GM21723 (cell line): ENCODE data around the gene UQCC3.
"Not testable (repeated sequence)": the region's sequence is repeated elsewhere in the genome, so short reads cannot be mapped to it uniquely, and the experiment has no call there.

Experiments used
- ATAC-seq: cut with Tn5 transposase; IDR thresholded peaks from one replicate; pipeline ENCODE4 v1.9.1; 2021; ENCODE audit warnings: mild to moderate bottlenecking, moderate library complexity; ENCODE audit not compliant: unreplicated experiment

UQCC3 gene

DNA sequence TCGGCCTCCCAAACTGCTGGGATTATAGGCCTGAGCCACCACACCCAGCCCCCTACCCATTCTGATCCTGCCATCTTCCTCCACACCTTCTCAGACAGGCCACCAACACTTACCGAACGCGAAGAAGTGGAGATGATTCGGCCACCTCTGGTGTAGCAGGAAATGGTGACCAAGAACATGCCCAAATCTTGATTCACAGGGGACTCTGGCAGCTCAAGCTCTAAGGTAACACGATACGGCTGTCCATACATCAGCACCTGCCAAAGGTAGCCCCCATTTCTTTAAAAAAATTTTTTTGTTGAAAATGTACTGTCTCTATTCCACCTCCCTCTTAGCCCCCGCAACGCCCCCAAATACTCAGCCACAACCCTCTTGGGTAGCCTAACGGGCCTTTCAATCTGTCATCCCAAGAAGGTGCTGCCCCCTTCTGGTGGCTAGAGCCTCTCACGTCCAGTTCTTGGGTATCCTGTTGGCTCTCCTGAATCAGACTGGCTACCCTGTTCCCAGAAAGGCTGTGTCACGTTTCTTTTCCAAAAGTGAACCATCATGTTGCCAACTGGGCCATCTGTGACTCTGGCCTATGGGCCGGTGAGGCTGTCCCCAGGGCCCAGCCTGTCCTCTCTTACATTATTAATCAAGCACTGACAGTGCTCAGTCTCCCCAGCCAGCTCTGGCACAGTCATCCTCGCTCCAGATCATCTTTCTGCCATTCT is 23.1 kb downstream of the UQCC3 start:
- ATAC-seq, result no peak

DNA sequence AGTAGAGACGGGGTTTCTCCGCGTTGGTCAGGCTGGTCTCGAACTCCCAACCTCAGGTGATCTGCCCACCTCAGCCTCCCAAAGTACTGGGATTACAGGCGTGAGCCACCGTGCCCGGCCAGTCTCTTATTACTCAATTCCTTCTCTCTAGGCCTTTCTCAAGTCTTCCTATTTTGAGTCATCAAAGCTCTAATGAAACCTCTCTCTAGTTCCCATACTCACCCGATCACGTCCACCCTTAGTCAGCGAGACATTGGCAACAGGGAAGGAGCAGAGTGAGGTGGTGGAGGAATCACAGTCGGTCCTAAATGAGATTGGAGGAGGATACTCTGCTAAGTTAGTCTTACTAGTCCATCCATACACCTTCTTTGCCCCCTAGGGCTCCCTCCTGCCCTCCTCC is 30.8 kb downstream of the UQCC3 start:
- no peak for ATAC-seq

DNA sequence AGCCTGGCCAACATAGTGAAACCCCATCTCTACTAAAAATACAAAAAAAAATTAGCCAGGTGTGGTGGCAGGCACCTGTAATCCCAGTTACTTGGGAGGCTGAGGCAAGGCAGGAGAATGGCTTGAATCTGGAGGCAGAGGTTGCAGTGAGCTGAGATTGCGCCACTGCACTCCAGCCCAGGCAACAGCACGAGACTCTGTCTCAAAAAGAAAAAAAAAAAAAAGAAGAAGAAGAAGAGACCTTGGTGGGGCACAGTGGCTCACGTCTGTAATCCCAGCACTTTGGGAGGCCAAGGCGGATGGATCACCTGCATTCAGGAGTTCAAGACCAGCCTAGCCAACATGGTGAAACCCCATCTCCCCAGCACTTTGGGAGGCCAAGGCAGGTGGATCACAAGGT is 32.4 kb downstream of the UQCC3 start:
- ATAC-seq, result not testable (repeated sequence)

DNA sequence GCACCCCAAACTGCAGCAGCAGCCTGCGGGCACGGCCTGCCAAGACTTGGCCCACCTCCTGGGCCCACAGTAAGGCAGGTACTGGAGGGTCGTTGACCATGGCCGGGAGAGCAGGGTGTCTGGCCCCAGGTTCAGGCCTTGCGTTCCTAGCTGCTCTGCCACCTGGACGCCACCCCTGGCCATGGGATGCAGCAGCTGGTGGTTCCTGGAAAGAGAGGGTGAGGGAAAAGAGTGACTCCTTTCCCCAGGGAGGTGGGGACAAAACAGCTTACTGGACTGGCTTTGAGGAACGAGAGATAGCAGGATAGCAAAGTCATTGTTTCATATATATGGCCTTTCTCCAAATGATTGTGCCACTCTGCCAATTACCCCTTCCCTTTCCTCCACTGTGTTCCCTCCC is 33.9 kb downstream of the UQCC3 start:
- no peak for ATAC-seq

DNA sequence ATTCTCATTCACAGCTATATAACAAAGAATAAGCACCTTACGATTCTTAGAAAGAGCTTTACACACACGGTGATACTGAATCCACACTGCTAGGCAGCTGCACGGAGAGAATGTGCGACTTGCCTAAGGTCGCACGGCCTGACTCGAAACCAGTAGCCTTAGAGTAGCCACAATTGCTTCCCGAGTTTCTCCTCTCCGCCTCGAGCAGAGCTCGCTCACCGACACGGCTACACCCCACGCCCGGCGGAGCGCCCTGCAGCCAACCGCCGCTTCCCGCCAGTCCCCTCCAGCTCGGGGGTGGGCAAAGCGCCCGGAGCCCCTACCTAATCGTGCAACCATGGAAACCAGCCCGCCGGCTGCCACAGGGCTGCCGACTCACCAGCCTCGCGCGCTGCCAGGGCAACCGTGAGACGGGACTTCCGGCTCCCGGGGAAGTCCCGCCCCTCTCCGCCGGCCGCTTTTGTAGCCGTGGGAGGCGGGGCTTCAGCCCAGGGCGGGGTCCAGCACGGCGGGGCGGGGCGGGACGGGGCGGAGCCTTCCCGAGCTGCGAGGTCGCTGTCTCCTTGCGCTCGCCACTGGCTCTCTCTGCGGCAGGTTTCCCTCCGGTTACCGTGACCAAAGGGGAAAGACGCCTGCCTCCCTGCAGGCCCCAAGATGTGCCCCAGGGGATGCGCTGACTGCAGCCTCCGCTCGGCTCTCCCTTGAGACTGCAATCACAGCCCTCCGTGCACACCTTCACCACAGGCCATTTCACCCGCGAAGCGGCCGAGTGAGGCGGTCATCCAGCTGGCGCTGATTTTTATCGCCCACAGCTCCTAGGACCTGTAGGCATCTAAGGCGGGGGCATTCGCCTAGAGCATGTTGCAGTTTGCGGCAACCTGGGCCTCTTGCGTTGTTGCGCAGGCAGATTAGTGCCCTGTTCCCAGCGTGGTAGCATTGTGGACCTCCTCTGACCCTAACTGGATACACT is 34.7 kb downstream of the UQCC3 start:
- ATAC-seq, result peak; percentile 58

DNA sequence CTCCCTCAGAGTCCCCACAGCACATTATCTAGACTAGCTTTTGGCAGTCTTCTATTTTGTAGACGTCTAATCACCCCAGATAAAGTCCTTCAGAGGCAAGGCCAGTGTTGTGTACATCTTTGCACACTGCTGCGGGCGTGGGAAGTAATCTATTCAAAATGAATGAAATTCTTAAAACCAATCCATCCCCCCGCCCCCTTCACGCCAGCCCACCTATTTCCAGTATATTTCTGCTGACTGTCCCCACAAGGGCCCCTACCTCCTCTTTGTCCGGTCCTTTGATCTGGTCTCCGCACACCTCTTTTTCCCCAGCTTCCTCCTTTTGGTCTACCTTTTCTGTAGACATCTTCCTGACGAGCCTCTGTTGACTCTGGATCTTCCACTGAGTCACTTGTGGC is 35.4 kb downstream of the UQCC3 start:
- ATAC-seq, result no peak

DNA sequence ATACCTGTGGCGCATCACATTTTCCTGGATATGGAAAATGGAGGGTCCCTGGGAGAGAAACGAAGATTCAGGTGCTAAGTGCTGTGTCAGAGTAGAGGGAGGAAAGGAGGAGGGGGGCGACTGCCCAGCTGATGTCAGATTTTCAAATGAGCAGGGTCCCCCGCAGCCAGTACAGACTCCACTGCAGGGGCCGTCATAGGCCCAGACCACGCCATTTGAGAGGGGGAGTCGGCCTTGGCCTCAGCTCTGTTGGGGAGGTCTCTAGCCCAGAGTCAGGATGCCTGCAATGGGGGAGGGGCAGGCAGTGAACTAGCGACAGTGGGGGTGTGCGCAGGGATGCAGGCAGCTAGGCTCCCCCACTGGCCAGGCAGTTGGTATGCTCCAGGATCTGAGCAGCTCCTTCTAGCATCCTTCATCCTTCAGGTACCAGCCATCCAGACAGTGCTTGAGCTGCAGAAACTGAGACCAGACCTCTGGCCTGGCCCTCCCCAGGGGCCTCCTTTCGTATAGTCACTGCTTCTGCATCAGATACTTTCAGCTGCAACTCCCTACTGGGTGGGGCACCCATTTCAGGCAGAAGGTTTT is 35.9 kb downstream of the UQCC3 start, which contains the start of the genes BSCL2 and GNG3:
Gene BSCL2 (minus strand): TSS at position 148 of the 585 bp plus-strand sequence. CDS start 229 bp downstream, outside the sequence.
Gene GNG3 (plus strand): TSS at position 400 of the 585 bp plus-strand sequence. CDS start 620 bp downstream, outside the sequence.
- no peak for ATAC-seq

DNA sequence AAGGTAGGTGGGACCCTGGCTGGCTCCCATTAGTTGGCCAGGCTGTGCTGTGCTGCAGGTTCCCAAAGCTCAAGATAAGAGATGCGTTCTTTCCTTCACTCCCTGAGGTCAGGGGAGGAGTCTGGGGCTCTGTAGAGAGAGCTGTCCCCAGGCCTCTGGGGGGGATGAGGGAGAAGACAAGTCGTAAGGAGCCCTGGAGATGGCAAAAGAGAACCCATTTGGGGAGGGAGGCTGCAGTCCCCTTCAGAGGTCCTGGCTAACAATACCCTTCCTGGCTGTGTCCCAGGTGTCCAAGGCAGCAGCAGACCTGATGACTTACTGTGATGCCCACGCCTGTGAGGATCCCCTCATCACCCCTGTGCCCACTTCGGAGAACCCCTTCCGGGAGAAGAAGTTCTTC is 36.9 kb downstream of the UQCC3 start:
- no peak for ATAC-seq

DNA sequence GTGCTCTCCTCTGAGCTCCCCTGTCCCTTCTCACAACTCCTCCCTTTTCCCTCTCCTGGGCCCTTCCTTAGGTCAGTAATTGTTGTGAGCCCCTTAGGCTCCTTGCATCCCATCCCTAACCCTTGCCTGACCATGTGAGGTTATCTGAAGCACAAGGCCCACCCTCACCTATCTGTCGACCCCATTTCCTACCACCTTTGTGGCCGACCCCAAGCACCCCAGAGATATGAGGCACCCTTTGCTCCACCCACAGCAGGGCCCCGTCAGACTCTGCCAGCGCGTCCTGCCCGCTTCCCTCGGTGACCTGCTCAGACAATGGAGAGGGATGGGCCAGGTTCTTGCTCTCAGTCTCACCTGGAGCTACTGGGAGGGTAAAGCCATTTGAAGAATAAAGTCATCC is 37.3 kb downstream of the UQCC3 start:
- ATAC-seq, result no peak

DNA sequence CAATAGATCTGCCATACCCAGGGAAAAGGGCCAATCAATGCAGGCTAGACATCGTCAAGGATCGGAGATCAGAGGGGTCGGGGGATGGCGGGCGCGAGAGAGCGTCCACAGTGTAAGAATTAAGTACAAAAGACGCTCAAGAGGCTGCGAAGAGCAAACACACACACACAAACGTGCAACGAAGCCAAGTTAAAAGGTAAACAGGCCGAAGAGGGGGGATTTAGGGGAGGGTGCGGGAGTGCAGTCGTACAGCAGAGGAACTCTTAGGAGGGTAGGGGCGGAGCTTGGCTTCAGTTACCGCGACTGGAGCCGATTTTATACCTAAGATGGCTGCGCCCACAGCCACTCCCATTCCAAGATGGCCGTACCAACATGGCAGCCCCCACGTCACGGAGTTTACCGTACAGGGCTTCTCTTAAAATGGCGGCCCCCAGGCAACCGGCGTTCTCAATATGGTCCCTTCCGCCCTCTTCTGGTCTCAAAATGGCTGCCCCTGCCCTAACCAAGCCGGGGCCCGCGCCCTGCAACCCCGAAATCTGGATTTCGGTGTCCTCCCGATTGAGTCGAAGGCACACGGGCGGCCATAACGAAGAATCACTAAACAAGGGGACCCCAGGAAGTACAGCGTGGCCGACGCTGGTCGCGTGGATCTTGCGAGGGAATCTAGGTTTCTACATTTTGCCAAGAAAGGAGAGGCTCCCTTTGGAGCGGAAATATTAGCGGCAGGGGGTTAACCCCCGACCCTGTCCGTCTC is 38.0 kb downstream of the UQCC3 start:
- ATAC-seq, result peak; percentile 66

DNA sequence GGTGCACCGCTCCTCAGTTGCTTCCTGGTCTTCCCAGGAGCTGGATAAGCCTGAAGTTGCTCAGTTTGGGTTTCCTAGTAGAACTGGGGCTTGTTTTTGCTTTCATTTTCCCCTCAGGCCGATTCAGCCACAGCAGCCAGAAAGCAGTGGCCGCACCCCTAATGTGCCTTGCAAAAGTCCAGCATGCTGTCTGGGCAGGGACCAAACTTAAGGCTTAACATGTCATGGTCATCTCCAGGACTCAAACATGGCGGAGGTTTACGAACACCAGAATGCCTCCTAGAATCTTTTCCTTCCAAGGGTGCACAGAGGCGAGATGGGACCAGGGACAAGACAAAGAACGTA is 38.5 kb downstream of the UQCC3 start:
- no peak for ATAC-seq

DNA sequence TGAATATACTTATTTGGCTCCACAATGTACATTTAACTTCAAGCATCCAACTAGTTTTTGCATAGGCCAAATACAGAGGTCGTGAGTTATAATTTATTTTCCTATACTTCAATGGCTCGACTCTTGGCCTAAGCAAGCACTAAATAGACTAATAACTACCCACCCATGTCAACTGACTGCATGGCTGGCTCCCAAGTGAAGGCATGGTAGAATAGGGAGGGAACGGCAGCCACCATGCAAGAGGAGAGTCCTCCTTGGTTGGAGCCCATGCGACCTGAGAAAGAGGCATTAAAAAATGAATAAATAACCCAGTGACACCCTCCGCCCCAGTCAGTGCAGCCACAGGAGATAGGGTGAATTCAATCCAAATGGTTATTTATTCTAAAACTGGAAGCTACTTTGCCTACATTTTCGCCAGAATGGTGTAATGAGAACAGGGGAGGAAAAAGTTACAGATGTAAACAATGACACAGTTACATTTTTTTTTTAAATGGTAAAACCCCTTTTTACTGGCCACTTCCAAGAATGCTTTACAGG is 40.9 kb downstream of the UQCC3 start:
- ATAC-seq, result no peak

DNA sequence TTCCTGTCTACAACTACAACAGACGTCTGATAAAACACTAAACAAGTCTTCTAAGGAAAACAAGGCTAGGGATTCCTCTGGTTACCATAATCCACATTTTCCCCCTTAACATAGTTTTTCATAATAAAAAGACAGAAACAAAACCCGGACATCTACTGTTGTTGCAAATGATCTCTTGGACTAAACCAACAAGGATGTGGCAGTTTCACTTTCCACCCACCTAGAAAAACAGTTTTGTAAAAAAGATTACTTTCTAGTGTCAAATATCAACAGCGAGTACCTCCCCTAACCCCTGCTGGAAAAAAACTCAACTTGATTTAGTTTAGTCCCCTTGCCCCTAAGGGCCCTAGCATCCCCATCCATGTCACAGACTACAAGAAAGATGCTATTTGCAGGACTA is 41.4 kb downstream of the UQCC3 start:
- ATAC-seq, result no peak

DNA sequence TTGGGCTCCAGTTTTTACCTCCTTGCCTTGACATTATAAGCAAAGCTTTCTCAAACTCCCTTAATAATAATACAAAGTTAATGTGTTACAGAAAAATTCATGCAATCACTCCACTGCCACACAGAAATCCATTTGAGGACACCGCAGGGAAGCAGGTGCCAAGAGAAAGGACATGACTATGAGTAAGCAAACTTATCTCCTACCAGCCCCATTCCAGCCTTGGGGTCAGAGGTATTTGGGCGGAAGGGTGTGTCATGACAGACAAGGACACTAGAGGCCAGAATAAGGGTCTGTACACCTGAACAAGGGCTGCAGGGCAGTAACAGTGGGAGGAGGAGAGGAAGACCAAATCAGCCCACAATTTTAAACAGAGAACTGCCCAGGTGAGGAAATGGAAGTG is 41.9 kb downstream of the UQCC3 start:
- no peak for ATAC-seq

DNA sequence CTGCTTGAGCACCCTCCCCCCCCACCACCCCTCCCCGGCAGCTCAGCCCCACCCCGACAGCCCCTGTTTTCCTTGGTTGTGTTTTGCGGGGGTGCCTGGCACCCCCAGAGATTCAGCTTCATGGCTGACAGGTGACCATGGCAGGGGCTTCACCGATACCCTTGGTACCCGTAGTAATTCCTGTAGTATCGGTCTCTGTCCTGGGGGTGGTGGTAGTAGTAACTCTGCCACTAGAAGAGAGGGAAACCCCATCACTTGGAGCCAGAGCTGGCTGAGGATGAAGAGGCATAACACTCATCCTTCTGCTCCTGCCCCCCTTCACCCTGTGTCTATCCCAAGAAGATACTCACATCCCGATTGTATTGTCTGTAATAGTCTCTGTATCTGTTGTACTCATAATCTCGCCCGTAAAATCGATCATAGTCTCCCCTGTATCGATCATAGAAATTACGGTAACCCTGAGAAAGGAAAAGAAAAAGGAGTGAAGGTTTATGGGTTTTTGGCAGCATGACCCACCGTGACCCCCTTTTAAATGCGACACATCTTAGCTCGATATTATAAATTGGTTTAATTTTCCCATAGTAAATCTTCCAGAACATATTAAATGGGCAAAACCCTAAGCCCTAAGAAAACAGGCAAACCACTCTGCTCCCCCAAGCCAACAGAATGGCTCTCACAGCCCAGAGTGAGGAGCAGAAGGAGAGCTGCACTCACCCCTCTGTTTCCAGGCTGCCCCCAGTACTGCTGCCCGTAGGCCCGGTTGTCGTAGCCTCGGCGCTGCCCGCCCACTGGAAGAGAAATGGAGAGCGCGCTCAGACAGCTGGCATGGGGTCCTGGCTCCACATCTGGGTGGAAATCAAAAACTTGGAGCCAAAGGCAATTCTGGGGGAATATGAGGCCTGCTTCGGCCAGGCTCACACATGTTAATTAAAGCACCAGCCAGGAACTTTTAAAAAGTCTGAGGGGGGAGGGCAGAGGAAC is 44.0 kb downstream of the UQCC3 start:
- no peak for ATAC-seq

DNA sequence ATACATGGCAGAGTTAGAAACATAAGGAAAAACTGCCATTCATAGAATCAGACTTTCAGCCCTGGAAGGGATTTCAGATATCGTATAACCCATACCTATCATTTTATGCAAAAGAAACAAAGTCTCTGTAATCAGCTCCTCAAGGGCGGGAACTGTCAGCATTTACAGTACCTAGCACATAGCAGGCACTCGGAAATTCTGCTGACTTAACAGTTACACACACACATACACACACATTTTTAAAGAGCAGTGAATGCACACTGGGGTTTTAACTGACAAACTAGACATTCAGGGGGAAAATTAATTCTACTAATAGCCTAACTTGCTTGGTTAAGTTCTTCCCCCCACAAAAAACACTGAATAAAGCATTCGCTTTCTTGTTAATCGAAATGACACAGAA is 44.7 kb downstream of the UQCC3 start:
- no peak for ATAC-seq

DNA sequence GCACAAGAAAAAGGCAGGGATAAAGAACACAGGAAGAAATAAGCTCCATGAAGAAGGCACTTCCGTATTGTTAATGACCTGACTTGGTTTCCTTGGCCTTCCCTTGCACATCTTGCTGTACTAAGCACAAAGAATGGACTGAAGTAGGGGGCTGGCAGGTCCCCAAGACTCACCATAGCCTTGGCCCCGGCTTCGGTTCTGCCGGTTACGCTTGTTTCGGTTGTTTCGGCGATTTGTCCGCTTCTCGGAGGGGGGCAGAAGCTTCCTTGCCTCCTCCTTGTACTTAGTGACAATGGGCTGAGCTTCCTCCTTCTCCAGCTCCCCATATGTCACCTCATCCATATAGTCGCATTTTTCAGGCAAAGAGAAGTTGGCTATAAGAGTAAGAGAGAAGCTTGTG is 45.3 kb downstream of the UQCC3 start:
- ATAC-seq, result no peak

DNA sequence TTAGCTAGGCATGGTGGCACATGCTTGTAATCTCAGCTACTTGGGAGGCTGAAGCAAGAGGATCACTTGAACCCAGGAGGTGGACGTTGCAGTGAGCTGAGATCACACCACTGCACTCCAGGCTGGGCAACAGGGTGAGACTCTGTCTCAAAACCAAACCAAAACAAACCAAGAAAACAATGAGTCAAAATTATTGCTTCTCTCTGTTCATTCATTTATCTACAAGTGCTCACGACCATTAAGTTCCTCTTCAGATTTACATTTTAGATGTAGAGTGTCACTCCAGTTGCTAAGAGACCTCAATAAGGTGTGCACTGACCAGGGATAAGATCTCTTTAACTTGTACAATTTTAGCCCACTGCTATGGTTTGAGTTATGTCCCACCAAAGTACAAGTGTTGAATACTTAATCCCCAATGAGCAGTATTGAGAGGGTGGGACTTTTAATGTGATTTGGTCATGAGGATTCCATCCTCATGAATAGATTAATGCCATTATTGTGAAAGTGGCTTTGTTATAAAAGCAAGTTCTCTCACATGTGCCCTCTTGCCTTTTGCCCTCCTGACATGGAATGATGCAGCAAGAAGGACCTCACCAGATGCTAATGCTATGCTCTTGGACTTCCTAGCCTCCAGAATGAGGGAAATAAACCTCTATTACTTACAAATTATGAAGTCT is 48.0 kb downstream of the UQCC3 start:
- ATAC-seq, result no peak

DNA sequence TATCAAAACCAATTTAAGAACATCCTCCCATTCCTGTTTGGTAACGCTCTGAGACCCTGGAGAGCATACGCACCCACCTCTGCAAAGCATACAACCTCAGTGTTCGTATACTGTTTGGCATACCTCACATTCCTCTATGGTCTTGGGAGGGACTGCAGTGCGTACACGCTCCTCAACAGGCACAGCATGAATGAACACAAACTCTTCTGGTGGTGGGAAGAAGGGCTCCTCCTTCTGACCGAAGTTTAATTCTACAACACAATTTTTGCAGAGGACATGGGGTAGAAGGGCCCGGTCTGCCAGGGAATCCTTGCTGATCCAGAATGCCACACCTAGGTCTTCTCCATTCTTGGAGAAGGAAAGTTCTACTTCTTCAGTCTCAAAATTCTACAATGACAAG is 50.5 kb downstream of the UQCC3 start:
- no peak for ATAC-seq
